ENCODE data around the gene KIAA0825.
A peak's percentile ranks its signal among the peaks of the same experiment; 100 is the strongest.
"Not testable (repeated sequence)": the region's sequence is repeated elsewhere in the genome, so short reads cannot be mapped to it uniquely, and the experiment has no call there.

Gene KIAA0825

GRCh38 chr5:94170158-94170557 is 448.2 kb downstream of the KIAA0825 start:
- DNase-seq (ENCODE audit: low read depth) = not testable (repeated sequence)

GRCh38 chr5:94168151-94168550 is 450.3 kb downstream of the KIAA0825 start:
- no peak for DNase-seq (ENCODE audit: low read depth)

GRCh38 chr5:94161801-94162200 is 456.6 kb downstream of the KIAA0825 start:
- DNase-seq (ENCODE audit: low read depth) = no peak

GRCh38 chr5:94159144-94159543 is 459.3 kb downstream of the KIAA0825 start:
- no peak for DNase-seq (ENCODE audit: low read depth)

GRCh38 chr5:94157704-94158539 is 460.5 kb downstream of the KIAA0825 start:
- DNase-seq (ENCODE audit: low read depth) = no peak

- DNase-seq (ENCODE audit: low read depth) = no peak
These were observed 463.7 kb downstream of the KIAA0825 start for GRCh38 chr5:94154672-94155071.

GRCh38 chr5:94153736-94154450 is 464.5 kb downstream of the KIAA0825 start:
- DNase-seq (ENCODE audit: low read depth) = no peak

GRCh38 chr5:94143621-94144020 is 474.8 kb downstream of the KIAA0825 start:
- DNase-seq (ENCODE audit: low read depth) = not testable (repeated sequence)

- no peak for DNase-seq (ENCODE audit: low read depth)
These were observed 478.1 kb downstream of the KIAA0825 start for GRCh38 chr5:94140300-94140699.

GRCh38 chr5:94130077-94130476 is 488.3 kb downstream of the KIAA0825 start:
- no peak for DNase-seq (ENCODE audit: low read depth)

GRCh38 chr5:94125107-94125506 is 493.3 kb downstream of the KIAA0825 start:
- DNase-seq (ENCODE audit: low read depth) = no peak

GRCh38 chr5:94116317-94116716 is 502.1 kb downstream of the KIAA0825 start:
- DNase-seq (ENCODE audit: low read depth) = not testable (repeated sequence)

- no peak for DNase-seq (ENCODE audit: low read depth)
These were observed 505.3 kb downstream of the KIAA0825 start for GRCh38 chr5:94113087-94113486.

GRCh38 chr5:94111209-94112004 is 507.0 kb downstream of the KIAA0825 start:
- peak; percentile 84 for DNase-seq (ENCODE audit: low read depth)

- DNase-seq (ENCODE audit: low read depth) = no peak
These were observed 514.7 kb downstream of the KIAA0825 start for GRCh38 chr5:94103514-94104245.
